Panc1 (cell line): Measurements from ENCODE around the gene PAWR.

Source experiments
- CTCF ChIP-seq: fragments of 450-650 bp; IDR thresholded peaks from 2 replicates; pipeline ENCODE4 v1.5.1; 2017; ENCODE audit warnings: mild to moderate bottlenecking
- SIN3A ChIP-seq: IDR thresholded peaks from 2 replicates; pipeline ENCODE4 v1.6.1; 2012; ENCODE audit warnings: low read depth, mild to moderate bottlenecking, low read length, moderate library complexity, borderline replicate concordance; ENCODE audit not compliant: insufficient read depth

GRCh38 chr12:79676579-79676978, 14.2 kb downstream of the PAWR start:
- TF ChIP-seq CTCF (no peak), SIN3A (no peak)
